Measurements from ENCODE around the gene C11orf52.
"Not testable (repeated sequence)": the region's sequence is repeated elsewhere in the genome, so short reads cannot be mapped to it uniquely, and the experiment has no call there.

Gene C11orf52

DNA sequence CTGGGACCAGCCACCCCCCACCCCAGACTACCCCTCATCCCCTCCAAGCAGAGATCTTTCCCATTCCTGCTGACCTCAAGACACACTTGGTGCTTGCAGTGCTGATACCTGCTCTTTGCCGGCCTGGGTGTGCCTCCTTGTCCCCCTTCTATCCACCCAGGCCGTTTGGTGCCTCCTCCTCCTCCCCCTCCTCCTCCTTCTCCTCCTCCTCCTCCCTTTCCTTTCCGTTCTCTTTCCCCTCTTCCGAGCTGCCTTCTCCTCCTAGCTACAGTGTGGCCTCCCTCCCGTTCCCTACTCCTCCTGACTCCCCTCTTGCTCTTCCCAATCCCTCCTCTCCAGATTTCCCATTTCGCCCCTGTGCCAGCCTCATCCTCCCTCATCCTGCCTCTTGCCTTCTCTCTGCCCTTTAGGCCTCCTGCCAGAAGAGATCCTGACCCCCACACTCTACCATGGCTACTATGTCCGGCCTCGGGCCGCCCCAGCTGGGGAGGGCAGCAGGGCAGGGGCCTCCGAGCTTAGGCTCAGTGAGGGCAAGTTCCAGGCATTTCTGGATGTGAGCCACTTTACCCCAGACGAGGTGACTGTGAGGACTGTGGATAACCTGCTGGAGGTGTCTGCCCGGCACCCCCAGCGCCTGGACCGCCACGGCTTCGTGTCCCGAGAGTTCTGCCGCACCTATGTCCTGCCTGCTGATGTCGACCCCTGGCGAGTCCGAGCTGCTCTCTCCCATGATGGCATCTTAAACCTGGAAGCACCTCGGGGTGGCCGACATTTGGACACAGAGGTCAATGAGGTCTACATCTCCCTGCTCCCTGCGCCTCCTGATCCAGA is 5.5 kb upstream of the C11orf52 start:
- no peak for DNase-seq (ENCODE audit: low read depth, low spot score)

DNA sequence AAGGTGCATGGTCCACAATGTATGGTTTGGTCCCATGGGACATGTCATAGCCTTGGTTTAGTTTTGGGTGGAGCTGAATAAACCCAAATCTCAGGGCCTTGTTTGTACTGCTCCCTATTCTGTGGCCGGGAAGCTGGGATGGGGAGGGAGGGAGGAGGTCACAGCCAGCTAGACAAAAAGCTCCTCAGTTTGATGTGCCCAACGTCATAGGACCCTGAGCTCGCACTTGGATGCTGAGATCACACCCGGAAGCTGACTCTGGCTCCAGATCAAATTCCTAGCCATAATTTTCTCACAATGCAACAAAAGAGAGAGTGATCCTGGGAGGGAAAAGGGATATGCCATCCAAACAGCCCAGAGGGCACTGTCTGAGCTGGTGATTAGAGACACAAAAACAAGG is 4.7 kb upstream of the C11orf52 start:
- no peak for DNase-seq (ENCODE audit: low read depth, low spot score)

GRCh38 chr11:111916768-111917167 is 1.9 kb upstream of the C11orf52 start:
- no peak for DNase-seq (ENCODE audit: low read depth, low spot score)

- DNase-seq (ENCODE audit: low read depth, low spot score): no peak
Measured at GRCh38 chr11:111917312-111917711, 1.4 kb upstream of the C11orf52 start.

GRCh38 chr11:111917788-111918187 is 925 bp upstream of the C11orf52 start:
- DNase-seq (ENCODE audit: low read depth, low spot score): no peak

DNA sequence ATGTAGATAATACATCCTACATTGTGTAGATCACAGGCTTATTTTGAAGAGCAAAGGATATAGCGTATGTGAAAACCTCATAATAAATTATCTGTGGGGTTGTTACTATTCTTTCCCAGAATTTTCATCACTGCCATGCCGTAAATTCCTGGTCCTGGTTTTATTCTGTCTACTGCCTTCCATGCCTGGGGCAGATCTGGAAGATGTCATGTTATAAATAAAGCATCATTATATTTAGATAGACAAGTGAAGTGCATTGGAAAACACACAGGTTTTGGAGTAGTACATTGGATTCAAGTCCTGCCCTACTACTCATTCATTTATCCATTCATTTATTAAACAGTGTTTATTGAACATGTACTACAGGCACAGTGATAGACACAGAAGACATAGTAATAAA is 2.2 kb downstream of the C11orf52 start:
- DNase-seq (ENCODE audit: low read depth, low spot score): no peak

DNA sequence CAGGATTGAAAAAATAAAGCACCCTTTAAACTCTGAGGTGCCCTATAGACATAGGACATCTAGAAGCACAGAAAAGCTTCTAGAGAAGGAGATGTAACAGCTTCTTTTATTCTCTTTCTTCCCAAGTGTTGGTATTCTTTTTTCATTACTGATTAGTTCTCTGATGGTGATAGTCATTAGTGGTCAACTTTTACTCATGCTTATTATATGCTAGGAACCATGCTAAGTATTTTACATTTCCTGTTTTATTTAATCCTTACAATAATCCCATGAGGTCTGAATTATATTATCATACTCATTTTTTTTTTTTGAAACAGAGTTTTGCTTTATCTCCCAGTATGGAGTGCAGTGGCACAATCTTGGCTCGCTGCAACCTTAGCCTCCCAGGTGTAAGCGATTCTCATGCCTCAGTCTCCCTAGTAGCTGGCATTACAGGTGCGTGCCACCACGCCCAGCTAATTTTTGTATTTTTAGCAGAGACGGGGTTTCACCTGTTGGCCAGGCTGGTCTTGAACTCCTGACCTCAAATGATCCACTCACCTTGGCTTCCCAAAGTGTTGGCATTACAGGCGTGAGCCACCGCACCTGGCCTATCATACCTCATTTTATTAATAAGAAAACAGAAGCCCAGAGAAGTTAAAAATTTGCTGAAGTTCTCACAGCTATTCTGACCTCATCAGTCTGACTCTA is 3.0 kb downstream of the C11orf52 start:
- no peak for DNase-seq (ENCODE audit: low read depth, low spot score)

- no peak for DNase-seq (ENCODE audit: low read depth, low spot score)
Measured at GRCh38 chr11:111922803-111923202, 4.1 kb downstream of the C11orf52 start.

GRCh38 chr11:111923351-111923788 is 4.7 kb downstream of the C11orf52 start:
- no peak for DNase-seq (ENCODE audit: low read depth, low spot score)

DNA sequence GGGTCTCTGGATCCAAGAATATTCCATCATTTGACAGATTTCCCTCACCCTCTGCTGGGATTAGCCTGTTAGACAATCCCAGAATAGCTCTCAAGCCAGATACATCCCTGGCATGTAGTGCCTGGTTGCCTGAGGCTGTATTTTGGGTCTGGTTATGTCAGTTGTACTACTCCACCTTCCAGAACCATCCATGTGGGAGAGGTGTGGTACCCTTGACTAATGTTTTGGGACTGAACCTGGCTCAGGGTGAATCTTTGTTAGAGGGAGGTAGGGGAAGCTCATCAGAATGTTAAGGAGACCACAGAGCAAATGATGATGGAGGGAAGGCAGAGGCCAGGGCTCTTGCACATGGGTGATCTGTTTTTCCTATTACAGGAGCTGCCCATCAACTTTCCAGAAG is 5.2 kb downstream of the C11orf52 start:
- DNase-seq (ENCODE audit: low read depth, low spot score): no peak

- no peak for DNase-seq (ENCODE audit: low read depth, low spot score)
Measured at GRCh38 chr11:111925953-111926352, 7.2 kb downstream of the C11orf52 start.

- DNase-seq (ENCODE audit: low read depth, low spot score): peak; percentile 70
Measured at GRCh38 chr11:111926505-111927391, 8.0 kb downstream of the C11orf52 start.

- no peak for DNase-seq (ENCODE audit: low read depth, low spot score)
Measured at GRCh38 chr11:111930472-111930871, 11.8 kb downstream of the C11orf52 start.

DNA sequence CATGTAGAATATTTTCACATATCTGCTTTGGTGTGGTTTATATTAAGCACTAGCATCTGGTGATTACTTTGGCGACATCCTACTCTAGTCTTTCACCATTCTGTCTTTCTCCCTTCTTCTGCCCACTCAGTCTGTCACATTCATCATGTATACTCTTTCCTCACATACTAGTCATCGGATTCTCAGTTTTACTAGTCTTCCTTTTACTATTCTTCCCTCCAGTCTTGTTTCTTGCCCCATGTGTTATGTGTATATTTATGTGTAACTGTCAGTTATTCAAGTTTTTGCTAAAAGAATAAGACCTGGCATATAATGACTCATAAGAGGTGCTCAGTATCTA is 13.9 kb downstream of the C11orf52 start:
- DNase-seq (ENCODE audit: low read depth, low spot score): no peak

DNA sequence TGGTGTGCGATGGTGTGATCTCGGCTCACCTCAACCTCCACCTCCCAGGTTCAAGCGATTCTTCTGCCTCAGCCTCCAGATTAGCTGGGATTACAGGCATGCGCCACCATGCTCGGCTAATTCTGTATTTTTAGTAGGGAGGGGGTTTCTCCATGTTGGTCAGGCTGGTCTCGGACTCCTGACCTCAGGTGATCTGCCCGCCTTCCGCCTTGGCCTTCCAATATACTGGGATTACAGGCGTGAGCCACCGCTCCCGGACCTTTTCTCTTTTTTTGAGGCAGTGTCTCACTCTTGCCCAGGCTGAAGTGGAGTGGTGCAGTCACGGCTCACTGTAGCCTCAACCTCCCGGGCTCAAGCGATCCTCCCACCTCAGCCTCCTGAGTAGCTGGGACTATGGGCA is 14.5 kb downstream of the C11orf52 start:
- not testable (repeated sequence) for DNase-seq (ENCODE audit: low read depth, low spot score)

DNA sequence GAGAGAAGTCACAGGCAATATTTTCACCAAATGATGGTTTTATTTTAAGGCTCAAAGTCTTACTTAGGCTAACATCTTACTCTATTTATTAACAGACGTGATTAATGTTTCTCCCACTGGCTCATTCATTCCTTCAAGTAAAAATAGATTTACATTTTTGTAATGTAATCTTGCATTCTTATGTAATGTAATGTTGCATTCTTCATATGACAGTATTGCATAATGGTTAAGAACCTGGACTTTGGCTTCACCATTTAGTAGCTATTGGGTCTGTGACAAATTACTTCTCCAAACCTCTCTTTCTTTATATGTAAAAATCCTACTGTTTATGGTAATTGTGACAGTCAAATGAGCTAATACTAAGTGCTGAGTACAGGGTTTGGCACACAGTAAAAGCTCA is 15.2 kb downstream of the C11orf52 start:
- DNase-seq (ENCODE audit: low read depth, low spot score): no peak

DNA sequence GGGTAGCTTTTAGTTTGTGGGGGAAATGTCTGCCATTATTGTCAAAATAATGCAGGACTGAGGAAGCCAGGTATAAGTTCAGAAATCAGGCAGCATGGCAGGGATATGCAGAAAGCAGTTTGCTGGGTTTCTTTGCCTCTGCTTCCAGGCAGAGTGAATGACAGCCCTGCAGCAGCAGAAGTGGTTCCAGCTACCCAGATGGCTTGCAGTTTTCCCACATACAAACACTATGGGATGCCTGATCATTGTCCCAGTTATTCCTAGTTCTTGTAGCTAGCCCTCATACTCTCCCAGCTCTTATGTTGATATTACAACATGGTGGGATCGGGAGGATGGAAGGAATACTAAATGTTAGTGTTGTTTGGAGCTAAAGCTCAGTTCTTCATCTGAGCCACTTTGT is 15.6 kb downstream of the C11orf52 start:
- no peak for DNase-seq (ENCODE audit: low read depth, low spot score)

DNA sequence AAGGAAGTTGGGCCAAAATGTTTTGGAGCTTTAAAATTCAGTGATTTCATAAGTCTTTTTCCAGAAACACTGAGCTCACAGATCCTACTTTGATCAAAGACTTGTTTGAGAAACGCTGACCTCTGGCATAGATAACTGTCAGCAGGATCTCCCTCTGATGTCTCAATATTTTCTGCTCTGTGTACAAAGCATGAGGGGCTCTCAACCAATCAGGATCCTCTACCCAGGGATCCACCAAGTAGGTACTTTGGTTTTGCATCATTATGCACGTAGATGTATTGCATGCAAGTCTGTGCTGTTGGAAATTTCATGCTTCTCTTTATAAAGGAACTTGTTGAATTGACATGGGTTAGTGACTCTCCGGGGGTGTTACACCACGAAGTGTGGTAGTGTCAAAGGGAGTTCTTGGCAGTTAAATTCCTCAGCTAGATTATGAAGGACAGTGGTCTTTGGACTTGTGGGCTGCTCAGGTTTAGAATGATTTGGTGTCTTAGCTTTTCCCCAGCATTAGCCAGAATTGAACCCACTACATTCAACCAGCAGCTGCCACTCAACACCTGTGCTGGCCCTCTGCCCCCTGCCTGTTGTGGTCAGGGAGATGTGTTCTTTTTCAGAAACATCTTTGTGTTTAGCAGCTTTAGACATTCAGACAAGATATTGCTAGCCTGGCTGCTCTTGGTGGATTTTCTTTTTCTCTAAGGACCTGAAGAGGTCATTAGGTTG is 16.8 kb downstream of the C11orf52 start:
- no peak for DNase-seq (ENCODE audit: low read depth, low spot score)

DNA sequence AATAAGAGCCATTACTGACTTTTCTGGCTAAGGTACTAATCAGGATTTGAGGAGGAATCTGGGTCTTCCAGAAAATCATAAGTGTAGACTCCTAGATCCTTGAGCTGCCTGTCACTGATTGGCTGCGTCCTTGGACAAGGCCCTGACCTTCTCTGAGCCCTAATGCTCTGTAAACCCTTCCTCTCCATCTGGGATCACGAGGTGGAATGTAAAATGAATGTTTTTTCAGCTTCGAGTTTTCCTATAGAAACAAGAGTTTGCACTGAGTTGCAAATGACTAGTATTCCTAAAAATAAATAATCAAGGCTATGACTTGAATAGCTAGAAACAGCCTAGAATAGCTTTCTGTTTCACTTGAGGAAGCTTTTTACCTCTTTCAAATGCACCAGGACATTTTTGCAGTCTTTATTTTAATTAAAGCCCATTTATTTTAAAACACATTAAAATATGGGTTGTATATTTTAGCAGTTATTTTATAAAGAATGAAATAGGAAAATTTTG is 17.4 kb downstream of the C11orf52 start:
- no peak for DNase-seq (ENCODE audit: low read depth, low spot score)

DNA sequence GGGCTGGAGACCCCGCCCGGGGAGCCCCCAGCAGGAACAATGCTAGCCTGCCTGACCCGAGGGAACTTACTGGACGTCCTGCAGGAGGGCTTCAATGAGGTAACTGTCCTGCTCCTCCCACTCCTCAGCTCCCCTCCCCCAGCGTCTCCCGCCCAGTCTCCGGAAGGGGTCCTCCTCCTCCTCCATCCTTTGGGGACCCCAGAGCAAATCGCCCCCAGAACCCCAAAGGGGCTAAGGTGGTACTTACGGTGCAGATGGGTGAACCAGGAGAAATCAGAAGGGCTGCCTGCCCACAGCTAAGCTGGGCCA is 18.7 kb downstream of the C11orf52 start:
- DNase-seq (ENCODE audit: low read depth, low spot score): no peak

- no peak for DNase-seq (ENCODE audit: low read depth, low spot score)
Measured at GRCh38 chr11:111937844-111938243, 19.1 kb downstream of the C11orf52 start.

Measured in iPS DF 19.7 (cell line).